ENCODE data around the gene SF3B6. TPM values are rescaled to one million over a fixed set of nuclear protein-coding genes. Genes with fewer than 3 reads are reported as not detected.

Gene SF3B6
- polyA plus RNA-seq (2013), result 131 TPM

- CTCF ChIA-PET, result interaction anchor here (0.7 to 1.3 kb wide), 7 partner anchors 9 to 252 kb away, joined by 3 to 6 read pairs (median 3); no protein-coding TSS in a partner anchor
- H3K4me3 ChIP-seq (ENCODE audit: control insufficient read depth in 1 of 7, extremely low read depth in 1 of 7, insufficient read depth in 4 of 7, low read depth in 2 of 7, low read length in 6 of 7), result peak within 1 kb of the TSS; percentile 80 to 99 (median 92)
Observed at GRCh38 chr2:24075915-24076848, at the start of gene SF3B6. Gene SF3B6, minus strand, starts transcription at chr2:24076326. Its CDS starts 97 bp downstream, at chr2:24076229.

GRCh38 chr2:24123922-24124580 lies 47.9 kb upstream of the SF3B6 start:
- Histone ChIP-seq H3K4me1 (ENCODE audit: control extremely low read depth in 1 of 4, control insufficient read depth in 4 of 4, insufficient read depth in 4 of 4, low read length in 3 of 4) (peaks cover 3 to 26% (median 18%) of the 10 kb centered on the region in 4 experiments), H3K27ac (ENCODE audit: insufficient read depth in 1 of 2, low read depth in 1 of 2, low read length in 2 of 2, poor library complexity in 1 of 2, severe bottlenecking in 2 of 2) (peak overlapping the region; percentile 76 to 88), H3K36me3 (ENCODE audit: control insufficient read depth in 4 of 4, insufficient read depth in 4 of 4, low read length in 3 of 4) (no peaks in the 10 kb centered on the region), H3K4me3 (ENCODE audit: control insufficient read depth in 1 of 7, extremely low read depth in 1 of 7, insufficient read depth in 4 of 7, low read depth in 2 of 7, low read length in 6 of 7) (peak overlapping the region; percentile 67 to 86 (median 80)), H3K27me3 (replicated peaks in 2 of 5; ENCODE audit: control insufficient read depth in 4 of 5, insufficient read depth in 5 of 5, low read length in 4 of 5) (no peaks in the 10 kb centered on the region), H3K9me3 (ENCODE audit: control extremely low read depth in 1 of 5, control insufficient read depth in 4 of 5, insufficient read depth in 2 of 5, low read depth in 1 of 5, low read length in 4 of 5) (no peaks in the 10 kb centered on the region)
- peak in 1 of 3 donors; percentile 55 for DNase-seq
- CTCF ChIA-PET, result interaction anchor here (1.5 to 1.9 kb wide), 2 partner anchors 10 to 40 kb away, joined by 9 read pairs; partner anchors contain the start of gene TP53I3
- POLR2A ChIA-PET, result interaction anchor here (0.5 kb wide), 1 partner anchor 375 kb away, joined by 4 read pairs; no protein-coding TSS in a partner anchor
- 6% methylated on average over 6 of the region's 9 CpGs for WGBS (ENCODE audit: insufficient coverage)

More at GRCh38 chr2:24075915-24076848, at the start of gene SF3B6:
- POLR2A ChIA-PET, result interaction anchor here (1.0 to 2.1 kb wide), 3 partner anchors 8 to 29 kb away, joined by 5 to 12 read pairs (median 8); partner anchors contain the start of genes TP53I3 and WDCP
- H3K27me3 ChIP-seq (replicated peaks in 2 of 5; ENCODE audit: control insufficient read depth in 4 of 5, insufficient read depth in 5 of 5, low read length in 4 of 5), result no peaks in the 10 kb centered on the region
- peaks cover 8 to 42% (median 32%) of the 10 kb centered on the region in 4 experiments for H3K36me3 ChIP-seq (ENCODE audit: control insufficient read depth in 4 of 4, insufficient read depth in 4 of 4, low read length in 3 of 4)
- H3K9me3 ChIP-seq (ENCODE audit: control extremely low read depth in 1 of 5, control insufficient read depth in 4 of 5, insufficient read depth in 2 of 5, low read depth in 1 of 5, low read length in 4 of 5), result no peaks in the 10 kb centered on the region
- H3K27ac ChIP-seq (ENCODE audit: insufficient read depth in 1 of 2, low read depth in 1 of 2, low read length in 2 of 2, poor library complexity in 1 of 2, severe bottlenecking in 2 of 2), result peak within 1 kb of the TSS; percentile 84 to 93
- under 1% methylated on average over 60 of the region's 64 CpGs for whole genome bisulfite sequencing (ENCODE audit: insufficient coverage)
- peak; percentile 99 to 100 (median 100) for DNase-seq
- peaks cover 13 to 27% (median 19%) of the 10 kb centered on the region in 4 experiments for H3K4me1 ChIP-seq (ENCODE audit: control extremely low read depth in 1 of 4, control insufficient read depth in 4 of 4, insufficient read depth in 4 of 4, low read length in 3 of 4)

- peak within 1 kb of the TSS; percentile 76 to 88 for H3K27ac ChIP-seq (ENCODE audit: insufficient read depth in 1 of 2, low read depth in 1 of 2, low read length in 2 of 2, poor library complexity in 1 of 2, severe bottlenecking in 2 of 2)
- H3K36me3 ChIP-seq (ENCODE audit: control insufficient read depth in 4 of 4, insufficient read depth in 4 of 4, low read length in 3 of 4), result no peaks in the 10 kb centered on the region
- peaks cover 3 to 24% (median 17%) of the 10 kb centered on the region in 4 experiments for H3K4me1 ChIP-seq (ENCODE audit: control extremely low read depth in 1 of 4, control insufficient read depth in 4 of 4, insufficient read depth in 4 of 4, low read length in 3 of 4)
- DNase-seq, result peak; percentile 78 to 90 (median 86)
- no peaks in the 10 kb centered on the region for H3K27me3 ChIP-seq (replicated peaks in 2 of 5; ENCODE audit: control insufficient read depth in 4 of 5, insufficient read depth in 5 of 5, low read length in 4 of 5)
- POLR2A ChIA-PET, result interaction anchor here (0.5 kb wide), 1 partner anchor 374 kb away, joined by 4 read pairs; no protein-coding TSS in a partner anchor
- H3K9me3 ChIP-seq (ENCODE audit: control extremely low read depth in 1 of 5, control insufficient read depth in 4 of 5, insufficient read depth in 2 of 5, low read depth in 1 of 5, low read length in 4 of 5), result no peaks in the 10 kb centered on the region
- under 1% methylated on average over 88 of the region's 103 CpGs for WGBS (ENCODE audit: insufficient coverage)
- peak within 1 kb of the TSS; percentile 67 to 86 (median 80) for H3K4me3 ChIP-seq (ENCODE audit: control insufficient read depth in 1 of 7, extremely low read depth in 1 of 7, insufficient read depth in 4 of 7, low read depth in 2 of 7, low read length in 6 of 7)
- CTCF ChIA-PET, result interaction anchor here (1.5 to 1.9 kb wide), 2 partner anchors 11 to 39 kb away, joined by 9 read pairs; partner anchors contain the start of gene TP53I3
Observed at GRCh38 chr2:24123195-24123921, 47.2 kb upstream of the SF3B6 start, which contains the start of the genes FAM228B and PFN4. Gene FAM228B, plus strand, starts transcription at chr2:24123469. Its CDS starts 893 bp downstream, at chr2:24124362. Gene PFN4, minus strand, starts transcription at chr2:24123334. Its CDS starts 799 bp downstream, at chr2:24122535.

GRCh38 chr2:24122366-24123194 lies 46.5 kb upstream of the SF3B6 start:
- CTCF ChIA-PET, result interaction anchor here (1.2 to 2.4 kb wide), 2 partner anchors 33 to 38 kb away, joined by 3 to 13 read pairs; partner anchors contain the start of gene TP53I3
- WGBS (ENCODE audit: insufficient coverage), result 18% methylated on average over 9 of the region's 15 CpGs
- peak overlapping the region; percentile 67 to 86 (median 80) for H3K4me3 ChIP-seq (ENCODE audit: control insufficient read depth in 1 of 7, extremely low read depth in 1 of 7, insufficient read depth in 4 of 7, low read depth in 2 of 7, low read length in 6 of 7)
- peak overlapping the region in 1 of 2 experiments; percentile 54 for H3K27ac ChIP-seq (ENCODE audit: insufficient read depth in 1 of 2, low read depth in 1 of 2, low read length in 2 of 2, poor library complexity in 1 of 2, severe bottlenecking in 2 of 2)
- POLR2A ChIA-PET, result no interaction called here
- no peak for DNase-seq
- no peaks in the 10 kb centered on the region for H3K9me3 ChIP-seq (ENCODE audit: control extremely low read depth in 1 of 5, control insufficient read depth in 4 of 5, insufficient read depth in 2 of 5, low read depth in 1 of 5, low read length in 4 of 5)
- peaks cover 3 to 24% (median 17%) of the 10 kb centered on the region in 4 experiments for H3K4me1 ChIP-seq (ENCODE audit: control extremely low read depth in 1 of 4, control insufficient read depth in 4 of 4, insufficient read depth in 4 of 4, low read length in 3 of 4)
- peaks cover 0 to 7% (median 0%) of the 10 kb centered on the region in 4 experiments for H3K36me3 ChIP-seq (ENCODE audit: control insufficient read depth in 4 of 4, insufficient read depth in 4 of 4, low read length in 3 of 4)
- no peaks in the 10 kb centered on the region for H3K27me3 ChIP-seq (replicated peaks in 2 of 5; ENCODE audit: control insufficient read depth in 4 of 5, insufficient read depth in 5 of 5, low read length in 4 of 5)

GRCh38 chr2:24121469-24121868 lies 45.3 kb upstream of the SF3B6 start:
- DNase-seq, result no peak
- H3K36me3 ChIP-seq (ENCODE audit: control insufficient read depth in 4 of 4, insufficient read depth in 4 of 4, low read length in 3 of 4), result peaks cover 0 to 7% (median 0%) of the 10 kb centered on the region in 4 experiments
- WGBS (ENCODE audit: insufficient coverage), result 98% methylated on average over 4 of the region's 4 CpGs
- ChIA-PET POLR2A (no interaction called here), CTCF (interaction anchor here (1.2 to 2.4 kb wide), 2 partner anchors 32 to 37 kb away, joined by 3 to 13 read pairs; partner anchors contain the start of gene TP53I3)
- no peaks in the 10 kb centered on the region for H3K27me3 ChIP-seq (replicated peaks in 2 of 5; ENCODE audit: control insufficient read depth in 4 of 5, insufficient read depth in 5 of 5, low read length in 4 of 5)
- no peaks in the 10 kb centered on the region for H3K9me3 ChIP-seq (ENCODE audit: control extremely low read depth in 1 of 5, control insufficient read depth in 4 of 5, insufficient read depth in 2 of 5, low read depth in 1 of 5, low read length in 4 of 5)
- no peak overlapping the region for H3K4me3 ChIP-seq (ENCODE audit: control insufficient read depth in 1 of 7, extremely low read depth in 1 of 7, insufficient read depth in 4 of 7, low read depth in 2 of 7, low read length in 6 of 7)
- peaks cover 3 to 24% (median 17%) of the 10 kb centered on the region in 4 experiments for H3K4me1 ChIP-seq (ENCODE audit: control extremely low read depth in 1 of 4, control insufficient read depth in 4 of 4, insufficient read depth in 4 of 4, low read length in 3 of 4)
- no peak overlapping the region for H3K27ac ChIP-seq (ENCODE audit: insufficient read depth in 1 of 2, low read depth in 1 of 2, low read length in 2 of 2, poor library complexity in 1 of 2, severe bottlenecking in 2 of 2)
